ENCODE measurements around the gene DEUP1.

DNA sequence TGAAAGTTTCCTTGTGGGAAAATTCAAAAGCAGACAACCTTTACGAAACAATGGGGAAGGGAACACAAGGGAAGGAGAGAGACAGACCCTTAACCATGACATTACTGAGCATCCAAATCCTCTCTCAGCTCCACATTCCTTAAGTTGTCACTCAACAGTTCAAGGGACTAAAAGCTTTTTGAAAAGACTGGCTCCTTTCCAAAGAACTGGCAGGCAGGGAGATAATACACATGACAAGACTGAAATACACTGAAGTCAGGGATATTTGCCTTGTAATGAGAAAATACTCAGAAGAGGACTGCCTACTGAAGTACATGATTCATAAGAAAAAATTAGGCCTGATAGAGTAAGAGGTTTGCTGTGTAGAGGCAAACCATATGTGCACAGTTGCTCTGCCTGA lies 143.6 kb downstream of the DEUP1 start:
- TF ChIP-seq, protein P1, sequence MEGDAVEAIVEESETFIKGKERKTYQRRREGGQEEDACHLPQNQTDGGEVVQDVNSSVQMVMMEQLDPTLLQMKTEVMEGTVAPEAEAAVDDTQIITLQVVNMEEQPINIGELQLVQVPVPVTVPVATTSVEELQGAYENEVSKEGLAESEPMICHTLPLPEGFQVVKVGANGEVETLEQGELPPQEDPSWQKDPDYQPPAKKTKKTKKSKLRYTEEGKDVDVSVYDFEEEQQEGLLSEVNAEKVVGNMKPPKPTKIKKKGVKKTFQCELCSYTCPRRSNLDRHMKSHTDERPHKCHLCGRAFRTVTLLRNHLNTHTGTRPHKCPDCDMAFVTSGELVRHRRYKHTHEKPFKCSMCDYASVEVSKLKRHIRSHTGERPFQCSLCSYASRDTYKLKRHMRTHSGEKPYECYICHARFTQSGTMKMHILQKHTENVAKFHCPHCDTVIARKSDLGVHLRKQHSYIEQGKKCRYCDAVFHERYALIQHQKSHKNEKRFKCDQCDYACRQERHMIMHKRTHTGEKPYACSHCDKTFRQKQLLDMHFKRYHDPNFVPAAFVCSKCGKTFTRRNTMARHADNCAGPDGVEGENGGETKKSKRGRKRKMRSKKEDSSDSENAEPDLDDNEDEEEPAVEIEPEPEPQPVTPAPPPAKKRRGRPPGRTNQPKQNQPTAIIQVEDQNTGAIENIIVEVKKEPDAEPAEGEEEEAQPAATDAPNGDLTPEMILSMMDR (IDR thresholded peaks at IDR 0.05; ENCODE audit: borderline replicate concordance, extremely low read depth, low read length, poor library complexity, severe bottlenecking): no peak
- no peak for TF ChIP-seq EZH2 (IDR thresholded peaks at IDR 0.05; ENCODE audit: borderline replicate concordance, low read depth, low read length, severe bottlenecking)

Data from DND-41 (cell line).